Activated T-cell treated with anti-CD3 and anti-CD28 coated beads for 1 hour (primary cell): ENCODE results near the gene PAK2.
"Not testable (repeated sequence)": the region's sequence is repeated elsewhere in the genome, so short reads cannot be mapped to it uniquely, and the experiment has no call there.

Experiments used
- DNase-seq: peaks from one replicate; pipeline ENCODE4 v3.0.0-alpha.2; 2020; ENCODE audit warnings: low read depth

PAK2 gene

GRCh38 chr3:196782511-196782910 lies 42.9 kb downstream of the PAK2 start:
- DNase-seq: no peak

- DNase-seq: no peak
Measured at GRCh38 chr3:196788528-196788927, 48.9 kb downstream of the PAK2 start.

DNA sequence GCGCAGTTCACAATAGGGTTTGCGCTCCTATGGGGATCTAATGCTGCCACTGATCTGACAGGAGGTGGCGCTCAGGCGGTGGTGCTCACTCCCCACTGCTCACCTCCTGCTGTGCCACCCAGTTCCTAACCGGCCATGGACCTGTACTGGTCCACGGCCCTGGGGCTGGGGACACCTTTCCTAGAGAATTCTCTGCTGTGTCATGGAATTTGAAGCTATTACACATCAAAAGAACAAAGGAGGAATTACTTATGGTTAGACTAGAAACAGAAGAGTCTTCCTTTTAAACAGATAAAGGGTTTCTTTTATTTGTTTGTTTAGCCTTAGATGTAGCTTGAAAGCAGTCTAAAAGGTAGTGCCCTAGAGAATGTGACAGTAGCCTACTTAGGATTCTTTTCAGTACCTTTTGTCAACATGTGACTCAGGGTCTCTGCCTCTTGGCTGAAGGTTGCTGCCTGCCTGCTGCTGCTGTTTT lies 50.3 kb downstream of the PAK2 start:
- DNase-seq: no peak

- DNase-seq: no peak
Measured at GRCh38 chr3:196790636-196791035, 51.0 kb downstream of the PAK2 start.

- no peak for DNase-seq
Measured at GRCh38 chr3:196792771-196793170, 53.1 kb downstream of the PAK2 start.

DNA sequence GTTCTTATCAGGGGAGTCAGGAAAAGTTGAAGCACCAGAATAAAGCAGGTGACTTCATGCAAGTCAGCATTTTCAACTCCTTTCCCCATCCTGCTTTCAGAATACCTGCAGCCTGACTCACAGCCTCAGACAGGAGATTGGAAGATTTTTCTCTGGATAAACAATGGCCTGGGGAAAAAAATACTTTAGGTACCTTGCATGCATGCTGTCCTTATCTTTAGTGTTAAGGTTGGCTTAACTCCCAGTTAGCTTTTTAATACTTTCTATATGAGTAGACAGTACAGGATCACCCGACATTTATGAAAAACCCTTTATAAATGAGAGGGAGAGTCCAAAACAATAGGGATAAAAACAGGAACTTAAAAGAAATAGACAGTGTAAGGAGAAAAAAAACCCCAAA lies 53.6 kb downstream of the PAK2 start:
- no peak for DNase-seq

GRCh38 chr3:196794467-196794866 lies 54.8 kb downstream of the PAK2 start:
- DNase-seq: no peak

DNA sequence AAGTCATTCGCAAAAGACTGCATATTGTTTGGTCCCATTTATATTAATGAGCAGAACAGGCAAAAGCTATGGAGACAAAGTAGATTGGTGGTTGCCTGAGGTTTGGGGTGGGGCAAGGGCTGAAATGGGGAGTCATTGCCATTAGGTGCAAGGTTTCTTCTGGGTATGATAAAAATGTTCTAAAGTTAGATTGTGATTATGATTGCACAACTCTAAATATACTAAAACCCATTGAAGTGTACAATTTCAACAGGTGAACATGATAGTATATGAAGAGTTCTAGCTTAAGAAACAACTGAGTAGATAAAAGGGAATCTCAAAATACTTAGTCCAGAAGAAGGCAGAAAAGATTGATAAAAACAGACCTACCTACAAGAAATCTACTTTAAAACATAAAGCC lies 56.7 kb downstream of the PAK2 start:
- DNase-seq: no peak

DNA sequence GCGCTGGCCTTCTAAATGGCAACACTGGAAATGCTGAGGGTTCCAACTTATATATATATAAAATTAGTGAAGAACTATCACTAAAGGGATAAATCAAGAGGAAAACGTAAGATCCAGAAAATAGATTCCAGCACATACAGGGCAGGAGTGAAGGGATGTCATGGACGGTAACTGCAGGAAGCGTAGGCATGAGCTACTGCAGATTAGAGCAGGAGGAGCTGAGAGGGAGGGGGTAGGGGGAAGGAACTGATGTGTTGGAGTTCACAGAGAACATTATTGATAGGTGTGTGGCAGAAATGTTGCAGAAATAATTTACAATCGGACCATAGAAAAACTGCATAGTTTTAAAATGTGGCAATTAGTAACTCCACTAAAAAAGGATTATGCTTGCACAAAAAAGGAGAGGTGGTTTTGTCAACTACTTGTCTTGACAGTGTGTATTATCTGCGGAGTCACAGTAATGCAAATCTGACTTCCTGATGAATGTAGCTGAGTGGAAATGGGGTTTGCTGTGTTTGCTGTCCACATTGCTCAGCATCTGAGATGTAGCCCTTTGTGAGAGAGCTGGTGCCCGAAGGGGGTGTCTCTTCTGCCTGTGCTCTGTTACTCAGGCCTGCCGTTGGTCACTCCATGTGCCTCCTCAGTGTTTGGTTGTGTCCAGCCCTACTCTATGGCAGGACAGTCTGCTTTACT lies 61.2 kb downstream of the PAK2 start:
- DNase-seq: no peak

DNA sequence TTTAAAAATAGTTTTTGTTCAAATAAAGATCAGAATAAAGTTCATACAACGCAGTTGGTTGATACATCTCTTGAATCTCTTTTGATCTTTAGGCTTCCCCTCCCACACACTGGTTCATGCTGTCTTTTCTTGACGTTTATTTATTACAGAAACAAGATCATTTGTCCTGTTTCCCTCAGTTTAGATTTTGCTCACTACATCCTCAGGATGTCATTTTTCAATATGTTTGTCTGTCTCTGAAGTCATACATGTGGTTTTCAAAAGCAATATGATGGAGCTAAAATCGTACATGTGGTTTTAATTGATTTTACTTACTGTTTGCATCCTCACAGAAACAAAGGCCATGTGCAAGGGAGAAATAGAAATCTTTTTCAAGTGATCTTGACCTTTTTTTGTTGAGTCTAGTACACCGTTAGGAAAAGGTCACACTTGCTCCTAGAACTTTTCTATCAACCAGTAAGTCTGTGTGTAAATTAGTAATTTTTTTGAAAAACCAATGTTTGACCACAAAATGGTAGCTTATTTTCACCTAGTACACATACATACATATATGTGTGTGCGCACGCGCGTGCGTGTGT lies 64.3 kb downstream of the PAK2 start:
- DNase-seq: no peak

GRCh38 chr3:196804773-196805172 lies 65.1 kb downstream of the PAK2 start:
- DNase-seq: no peak

DNA sequence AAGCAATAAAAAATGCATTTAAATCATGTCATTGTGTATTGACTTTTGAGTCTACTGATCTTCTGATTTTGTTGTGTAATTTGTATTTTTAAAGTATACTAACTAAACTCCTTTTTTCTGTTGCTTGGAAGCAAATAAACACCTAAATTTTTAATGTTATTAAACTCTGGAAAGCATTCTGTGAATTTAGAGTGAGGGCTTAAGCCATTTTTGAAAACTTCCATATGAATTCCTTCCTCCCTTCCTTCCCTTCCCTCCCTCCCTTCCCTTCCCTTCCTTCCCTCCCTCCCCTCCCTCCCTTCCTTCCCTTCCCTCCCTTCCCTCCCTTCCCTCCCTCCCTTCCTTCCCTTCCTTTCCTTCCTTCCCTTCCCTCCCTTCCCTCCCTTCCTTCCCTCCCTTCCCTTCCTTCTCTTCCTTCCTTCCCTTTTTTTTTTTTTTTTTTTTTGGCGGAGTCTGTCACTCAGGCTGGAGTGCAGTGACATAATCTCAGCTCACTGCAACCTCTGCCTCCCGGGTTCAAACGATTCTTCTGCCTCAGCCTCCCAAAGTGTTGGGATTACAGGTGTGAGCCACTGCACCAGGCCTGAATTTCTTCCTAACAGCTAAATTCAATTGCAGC lies 71.4 kb downstream of the PAK2 start:
- no peak for DNase-seq

DNA sequence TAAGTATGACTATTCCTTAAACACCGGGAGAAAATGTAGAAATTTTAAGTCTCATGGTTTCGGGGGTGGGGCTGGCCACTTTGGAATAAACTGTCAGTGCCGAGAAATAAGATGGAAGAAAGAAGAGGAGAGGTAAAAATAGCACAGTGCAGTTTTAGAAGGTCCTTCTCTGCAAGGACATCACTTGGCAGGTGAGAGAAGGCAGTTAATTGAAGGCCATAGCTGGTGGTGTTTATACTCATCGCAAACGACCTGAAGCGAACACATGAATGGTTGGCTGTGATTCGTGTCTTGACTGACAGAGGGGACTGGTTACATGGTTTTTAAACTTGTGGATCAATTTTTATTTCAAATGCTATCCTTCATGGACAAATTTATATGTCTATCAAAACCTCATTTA lies 73.2 kb downstream of the PAK2 start:
- no peak for DNase-seq

DNA sequence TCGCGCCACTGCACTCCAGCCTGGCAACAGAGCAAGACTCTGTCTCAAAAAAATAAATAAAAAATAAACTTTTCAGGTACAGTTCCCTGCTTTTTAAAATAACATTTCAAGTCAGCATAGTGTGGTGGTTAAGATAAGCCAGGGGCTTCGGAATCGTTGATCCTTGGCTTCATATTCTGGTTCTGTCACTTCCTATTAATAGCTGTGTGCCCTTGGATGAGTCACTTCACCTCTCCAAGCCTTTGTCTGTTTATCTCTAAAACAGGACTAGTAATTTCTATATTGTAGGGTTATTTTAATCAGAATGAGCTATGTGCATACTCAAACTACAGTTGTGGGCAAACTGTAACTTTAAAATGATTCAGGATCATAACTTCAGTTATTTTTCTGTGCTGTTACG lies 74.2 kb downstream of the PAK2 start:
- no peak for DNase-seq

DNA sequence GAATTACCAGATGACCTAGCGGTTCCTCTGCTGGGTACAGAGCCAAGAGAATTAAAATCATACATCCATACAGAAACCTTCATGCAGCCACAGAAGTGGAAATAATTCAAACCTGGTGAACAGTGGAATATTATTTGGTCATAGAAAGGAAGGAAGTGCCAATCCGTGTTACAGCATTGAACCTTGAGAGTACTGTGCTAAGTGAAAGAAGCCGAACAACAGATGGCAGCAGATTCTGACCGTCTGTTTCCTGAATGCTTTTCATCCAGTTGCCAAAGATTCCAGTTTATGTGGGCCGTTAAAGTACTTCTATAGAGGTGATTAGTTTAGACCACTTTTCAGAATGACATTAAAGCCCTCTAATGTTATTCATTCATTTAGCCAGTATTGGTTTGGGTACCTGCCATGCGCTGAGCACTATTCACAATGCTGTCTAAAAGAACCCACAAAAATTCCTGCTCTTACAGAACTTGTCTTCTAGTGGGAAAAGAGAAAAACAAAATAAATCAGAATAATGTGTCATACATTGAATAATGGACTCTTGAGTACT lies 82.2 kb downstream of the PAK2 start:
- DNase-seq: no peak

DNA sequence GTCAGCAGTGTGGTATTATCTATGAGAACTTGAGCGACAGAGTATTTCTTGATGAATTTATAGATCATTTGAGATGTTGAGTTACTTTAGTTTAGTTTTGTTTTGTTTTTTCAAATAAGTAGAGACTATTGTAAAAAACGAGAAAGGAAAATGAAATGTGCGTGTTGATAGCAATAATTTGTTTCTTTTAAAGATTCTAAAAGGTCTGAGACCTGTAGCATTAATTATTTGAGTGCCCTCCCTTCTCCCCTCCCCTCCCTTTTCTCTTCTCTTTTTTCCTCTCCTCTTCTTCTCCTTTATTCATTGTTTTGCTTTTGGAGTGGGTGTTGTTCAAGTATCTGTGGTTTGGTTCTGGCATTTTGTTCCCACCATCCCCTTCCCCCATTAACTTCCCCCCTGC lies 90.0 kb downstream of the PAK2 start:
- DNase-seq: not testable (repeated sequence)

- DNase-seq: no peak
Measured at GRCh38 chr3:196835086-196835485, 95.4 kb downstream of the PAK2 start.

DNA sequence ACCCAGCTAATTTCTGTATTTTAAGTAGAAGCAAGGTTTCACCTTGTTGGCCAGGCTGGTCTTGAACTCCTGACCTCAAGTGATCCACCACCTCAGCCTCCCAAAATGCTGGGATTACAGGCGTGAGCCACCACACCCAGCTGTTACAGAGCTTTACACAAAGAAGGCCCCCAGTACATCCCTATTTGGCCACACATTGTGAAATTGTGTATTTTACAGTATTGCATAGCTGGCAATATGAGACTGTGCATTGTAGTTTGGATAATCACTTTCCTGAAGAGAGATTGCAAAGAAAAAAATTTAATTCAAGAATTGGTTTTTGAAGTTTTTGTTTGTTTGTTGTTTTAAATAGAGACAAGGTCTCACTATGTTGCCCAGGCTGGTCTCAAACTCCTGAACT lies 97.0 kb downstream of the PAK2 start:
- DNase-seq: not testable (repeated sequence)

- peak; percentile 60 for DNase-seq
Measured at GRCh38 chr3:196837819-196838420, 98.3 kb downstream of the PAK2 start.

DNA sequence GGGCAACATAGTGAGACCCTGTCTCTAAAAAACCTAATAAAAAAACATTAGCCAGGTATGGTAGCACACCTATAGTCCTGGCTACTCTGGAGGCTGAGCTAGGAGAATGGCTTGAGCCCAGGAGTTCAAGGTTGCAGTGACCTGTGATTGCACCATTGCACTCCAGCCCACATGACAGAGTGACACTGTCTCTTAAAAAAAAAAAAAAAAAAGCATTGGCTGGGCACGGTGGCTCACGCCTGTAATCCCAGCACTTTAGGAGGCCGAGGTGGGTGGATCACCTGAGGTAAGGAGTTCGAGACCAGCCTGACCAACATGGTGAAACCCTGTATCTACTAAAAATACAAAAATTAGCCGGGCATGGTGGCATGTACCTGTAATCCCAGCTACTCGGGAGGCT lies 99.7 kb downstream of the PAK2 start:
- not testable (repeated sequence) for DNase-seq

DNA sequence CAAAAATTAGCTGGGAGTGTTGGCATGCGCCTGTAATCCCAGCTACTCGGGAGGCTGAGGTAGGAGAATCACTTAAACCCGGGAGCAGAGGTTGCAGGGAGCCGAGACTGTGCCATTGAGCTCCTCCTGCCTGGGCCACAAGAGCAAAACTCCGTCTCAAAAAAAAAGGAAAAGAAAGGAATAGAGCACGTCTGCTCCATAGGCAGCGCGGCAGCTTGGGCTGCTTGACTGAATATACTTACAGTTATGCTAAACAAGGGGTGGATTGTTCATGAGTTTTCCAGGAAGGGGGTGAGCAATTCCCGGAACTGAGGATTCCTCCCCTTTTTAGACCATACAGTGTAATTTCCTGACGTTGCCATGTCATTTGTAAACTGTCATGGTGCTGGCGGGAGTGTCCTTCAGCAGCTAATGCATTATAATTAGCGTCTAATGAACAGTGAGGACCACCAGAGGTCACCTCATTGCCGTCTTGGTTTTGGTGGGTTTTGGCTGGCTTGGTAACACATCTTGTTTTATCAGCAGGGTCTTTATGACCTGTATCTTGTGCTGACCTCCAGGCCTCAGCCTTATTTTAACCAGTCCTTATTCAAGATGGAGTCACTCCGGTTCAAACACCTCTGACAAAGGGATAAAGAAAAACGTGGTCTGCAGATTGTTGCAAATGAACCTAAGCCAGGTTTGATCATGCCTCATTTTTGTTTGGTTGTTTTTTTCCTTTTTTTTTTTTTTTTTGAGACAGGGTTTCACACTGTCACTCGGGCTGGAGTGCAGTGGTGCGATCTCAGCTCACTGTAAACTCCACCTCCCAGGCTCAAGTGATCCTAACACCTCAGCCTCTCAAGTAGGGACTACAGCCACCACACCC lies 103.1 kb downstream of the PAK2 start:
- DNase-seq: no peak
